H1 (cell line): ENCODE measurements around the gene ZXDB. TPM values are rescaled to one million over a fixed set of nuclear protein-coding genes. Genes with fewer than 3 reads are reported as not detected.

Experiments used
- CTCF ChIA-PET: fragments of 300-600 bp; sonication (Branson Sonifier 250); formaldehyde crosslinking; loops from one replicate; lab custom pipeline; 2021; ENCODE audit not compliant: partially characterized antibody; lab: Charles Lee
- POLR2A ChIA-PET: fragments of 300-600 bp; sonication (Branson Sonifier 250); formaldehyde crosslinking; loops from one replicate; lab custom pipeline; 2021; ENCODE audit warnings: inconsistent platforms; ENCODE audit not compliant: partially characterized antibody; lab: Charles Lee
- DNase-seq, 2 experiments: peaks; one replicate each; pipeline versions ENCODE4 v3.0.0 to v3.0.0-alpha.2; 2010 to 2022; ENCODE audit warnings: low spot score in 2 of 2, low read depth in 1 of 2, mixed read lengths in 1 of 2
- FAIRE-seq: peaks from 2 replicates; lab custom pipeline; 2011; peaks lifted over from hg19 to GRCh38; lab: Jason Lieb, UNC
- H2AFZ ChIP-seq: 2 replicates; pipeline ENCODE4 v1.8.1; 2012; ENCODE audit warnings: low read length, inconsistent platforms
- H2AK5ac ChIP-seq: 2 replicates; pipeline ENCODE4 v1.6.1; 2013; ENCODE audit warnings: low read depth, low read length
- H2BK120ac ChIP-seq: replicated peaks from 2 replicates; pipeline ENCODE3; 2013; ENCODE audit warnings: low read depth, low read length, inconsistent platforms
- H2BK12ac ChIP-seq: 2 replicates; pipeline ENCODE4 v1.6.1; 2013; ENCODE audit warnings: low read depth, low read length
- H2BK15ac ChIP-seq: 2 replicates; pipeline ENCODE4 v1.6.1; 2013; ENCODE audit warnings: low read length
- H2BK20ac ChIP-seq: 2 replicates; pipeline ENCODE4 v1.6.1; 2013; ENCODE audit warnings: low read length
- H2BK5ac ChIP-seq: 2 replicates; pipeline ENCODE4 v1.6.1; 2013; ENCODE audit warnings: low read depth, low read length
- H3K14ac ChIP-seq: 2 replicates; pipeline ENCODE4 v1.6.1; 2013; ENCODE audit warnings: inconsistent platforms; ENCODE audit not compliant: insufficient read length
- H3K18ac ChIP-seq: 2 replicates; pipeline ENCODE4 v1.6.1; 2013; ENCODE audit warnings: low read length; ENCODE audit errors: extremely low read depth
- H3K23ac ChIP-seq: 2 replicates; pipeline ENCODE4 v1.6.1; 2013; ENCODE audit warnings: inconsistent platforms; ENCODE audit not compliant: insufficient read length
- H3K23me2 ChIP-seq: 2 replicates; pipeline ENCODE4 v1.6.1; 2013; ENCODE audit warnings: low read depth, low read length
- H3K27ac ChIP-seq: 2 replicates; pipeline ENCODE4 v1.6.1; 2011; ENCODE audit warnings: low read depth, low read length, inconsistent platforms
- H3K27me3 ChIP-seq, 4 experiments: replicated peaks in 1 of 4; 1 replicate in 1 of 4; 2 replicates in 3 of 4; pipeline versions ENCODE4 v1.6.1 to v1.8.1; 2011 to 2013; ENCODE audit warnings: low read length in 3 of 4, mild to moderate bottlenecking in 3 of 4, inconsistent platforms in 2 of 4, mixed read lengths in 2 of 4, moderate library complexity in 1 of 4; ENCODE audit not compliant: control insufficient read depth in 3 of 4, insufficient read depth in 3 of 4; ENCODE audit errors: extremely low read depth in 1 of 4
- H3K36me3 ChIP-seq, 4 experiments: 2 replicates each; pipeline versions ENCODE4 v1.6.1 to v1.8.1; 2011 to 2013; ENCODE audit warnings: mild to moderate bottlenecking in 4 of 4, low read length in 3 of 4, moderate library complexity in 2 of 4, control low read depth in 1 of 4, inconsistent platforms in 1 of 4; ENCODE audit not compliant: insufficient read depth in 4 of 4, control insufficient read depth in 2 of 4
- H3K4ac ChIP-seq: replicated peaks from 2 replicates; pipeline ENCODE3; 2013; ENCODE audit warnings: low read length, low read depth, mixed read lengths, inconsistent platforms; ENCODE audit not compliant: insufficient read length
- H3K4me1 ChIP-seq, 4 experiments: replicated peaks in 1 of 4; 1 replicate in 1 of 4; 2 replicates in 3 of 4; pipeline versions ENCODE4 v1.6.1 to v1.8.1; 2011 to 2013; ENCODE audit warnings: low read length in 3 of 4, inconsistent platforms in 2 of 4, mixed read lengths in 1 of 4; ENCODE audit not compliant: insufficient read depth in 4 of 4, control insufficient read depth in 3 of 4
- H3K4me2 ChIP-seq, 2 experiments: 2 replicates each; pipeline versions ENCODE4 v1.6.1 to v1.8.1; 2011 to 2013; ENCODE audit warnings: low read depth in 2 of 2, low read length in 2 of 2, control low read depth in 1 of 2, inconsistent platforms in 1 of 2, mild to moderate bottlenecking in 1 of 2; ENCODE audit not compliant: insufficient read depth in 1 of 2
- H3K4me3 ChIP-seq, 4 experiments: fragments of 200-600, 300-600 bp in 1 of 4; sonication (generic), shearing (Covaris generic), sonication (Bioruptor Twin) in 1 of 4; 2 replicates each; pipeline versions ENCODE4 v1.5.1 to v1.8.1; 2011 to 2016; ENCODE audit warnings: low read length in 4 of 4, low read depth in 3 of 4, control low read depth in 2 of 4, inconsistent platforms in 2 of 4, mild to moderate bottlenecking in 2 of 4, mixed read lengths in 1 of 4, moderate library complexity in 1 of 4; ENCODE audit not compliant: insufficient read depth in 2 of 4; ENCODE audit errors: extremely low read depth in 1 of 4
- H3K56ac ChIP-seq: replicated peaks from 2 replicates; pipeline ENCODE3; 2013; ENCODE audit warnings: low read depth, mild to moderate bottlenecking, mixed read lengths, low read length, inconsistent platforms; ENCODE audit not compliant: insufficient read length
- H3K79me1 ChIP-seq: 2 replicates; pipeline ENCODE4 v1.6.1; 2013; ENCODE audit warnings: low read depth, low read length, control low read depth
- H3K79me2 ChIP-seq, 2 experiments: 2 replicates each; pipeline versions ENCODE4 v1.6.1 to v1.8.1; 2012 to 2013; ENCODE audit warnings: low read length in 2 of 2, mild to moderate bottlenecking in 2 of 2, inconsistent platforms in 1 of 2; ENCODE audit not compliant: insufficient read depth in 2 of 2, control insufficient read depth in 1 of 2
- H3K9ac ChIP-seq, 4 experiments: replicated peaks in 1 of 4; 1 replicate in 1 of 4; 2 replicates in 3 of 4; pipeline versions ENCODE4 v1.6.1 to v1.8.1; 2011 to 2013; ENCODE audit warnings: low read depth in 3 of 4, low read length in 3 of 4, control low read depth in 2 of 4, mild to moderate bottlenecking in 2 of 4, moderate library complexity in 2 of 4, inconsistent platforms in 1 of 4; ENCODE audit errors: extremely low read depth in 1 of 4
- H3K9me3 ChIP-seq, 2 experiments: 2 replicates each; pipeline versions ENCODE4 v1.6.1 to v1.8.1; 2012 to 2013; ENCODE audit warnings: mild to moderate bottlenecking in 2 of 2, moderate library complexity in 2 of 2, control low read depth in 1 of 2, inconsistent platforms in 1 of 2, low read depth in 1 of 2, low read length in 1 of 2, mixed read lengths in 1 of 2; ENCODE audit not compliant: insufficient read depth in 2 of 2
- H4K20me1 ChIP-seq, 2 experiments: replicated peaks in 1 of 2; 2 replicates each; pipeline versions ENCODE3 to v1.8.1; 2011 to 2013; ENCODE audit warnings: inconsistent platforms in 2 of 2, low read length in 2 of 2, mild to moderate bottlenecking in 1 of 2; ENCODE audit not compliant: insufficient read depth in 2 of 2, control insufficient read depth in 1 of 2
- H4K5ac ChIP-seq: 2 replicates; pipeline ENCODE4 v1.6.1; 2013; ENCODE audit warnings: low read length, low read depth, mixed read lengths, inconsistent platforms; ENCODE audit not compliant: insufficient read length
- H4K8ac ChIP-seq: 2 replicates; pipeline ENCODE4 v1.8.0; 2013; ENCODE audit warnings: mild to moderate bottlenecking, moderate library complexity, low read length, inconsistent platforms; ENCODE audit not compliant: insufficient read depth; ENCODE audit errors: extremely low read depth
- H4K91ac ChIP-seq: replicated peaks from 2 replicates; pipeline ENCODE3; 2013; ENCODE audit warnings: low read length, mixed read lengths, inconsistent platforms; ENCODE audit not compliant: insufficient read length
- SIX5 ChIP-seq: IDR thresholded peaks from 2 replicates; pipeline ENCODE4 v1.6.1; 2011; ENCODE audit warnings: mild to moderate bottlenecking, low read depth, low read length
- WGBS, 2 experiments: shearing (Covaris generic) in 1 of 2; methylation state at CpG; one replicate each; pipeline versions ENCODE4 v1.1.6 to v1.1.7; 2013 to 2015; ENCODE audit warnings: low lambda C conversion rate in 2 of 2, mixed read lengths in 2 of 2, inconsistent platforms in 1 of 2, low coverage in 1 of 2, missing lambda C conversion rate in 1 of 2; ENCODE audit not compliant: insufficient replicate concordance in 2 of 2, insufficient coverage in 1 of 2, insufficient read length in 1 of 2; ENCODE audit errors: extremely low coverage in 1 of 2, missing lambda C conversion rate in 1 of 2; 5-methylcytosine and 5-hydroxymethylcytosine counted together
- polyA plus RNA-seq, 7 experiments: library from polyadenylated mRNA; depleted of rRNA in 3 of 7; stranded (reverse) in 5 of 7; unstranded in 2 of 7; fragments of >200 nt in 5 of 7; fragments of 200-250 nt in 2 of 7; gene quantifications; 1 replicate in 5 of 7; 2 replicates in 1 of 7; 4 replicates in 1 of 7; pipeline versions ENCODE4 v1.2.1 to v1.2.3, GENCODE V29; 2011 to 2013; ENCODE audit warnings: missing spikeins in 2 of 7, mixed read lengths in 2 of 7
- total RNA-seq: library from RNA; stranded (reverse); fragmentation: NEBNext Ultra II Directional; extraction: Animal tissue kit (Norgen Biotek cat#: 25700); gene quantifications from 2 replicates; pipeline ENCODE4 v1.2.1, GENCODE V29; 2021

ZXDB gene
- total and polyA plus RNA-seq, 2 of the 8 experiments (the other 6 are each of a cell fraction or from before 2014, with no cell fraction given) = 4.0 to 6.7 TPM

DNA sequence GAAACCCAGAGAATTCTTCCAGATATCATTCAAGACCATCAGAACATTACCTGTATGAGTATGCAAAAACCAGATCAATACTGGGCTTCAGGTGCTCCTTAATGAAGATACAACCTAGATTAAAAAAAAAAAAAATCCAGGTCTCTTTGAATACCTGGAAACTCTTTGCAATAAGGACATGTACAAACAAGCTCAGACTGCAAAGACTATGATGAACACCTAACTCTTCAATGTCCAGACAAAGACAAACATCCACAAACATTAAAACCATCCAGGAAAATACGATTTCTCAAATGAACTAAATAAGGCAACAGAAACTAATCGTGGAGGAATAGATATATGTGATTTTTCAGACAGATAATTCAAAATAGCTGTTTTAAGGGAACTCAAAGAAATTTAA, 49.5 kb downstream of the ZXDB start:
- Histone ChIP-seq H4K91ac (no peak overlapping the region), H3K14ac (no peak overlapping the region), H3K27ac (no peak overlapping the region), H3K23me2 (no peaks in the 10 kb centered on the region), H2BK5ac (no peak overlapping the region), H3K9me3 (no peaks in the 10 kb centered on the region), H2BK120ac (no peak overlapping the region), H2BK15ac (no peak overlapping the region), H4K8ac (no peak overlapping the region), H3K23ac (no peak overlapping the region), H4K20me1 (no peaks in the 10 kb centered on the region), H3K4me2 (no peak overlapping the region), H3K4me1 (no peaks in the 10 kb centered on the region), H3K18ac (no peak overlapping the region), H2BK12ac (no peak overlapping the region), H3K27me3 (no peaks in the 10 kb centered on the region), H3K4me3 (no peak overlapping the region), H3K9ac (no peak overlapping the region), H3K4ac (no peak overlapping the region), H2AK5ac (no peak overlapping the region), H3K79me1 (no peaks in the 10 kb centered on the region), H2BK20ac (no peak overlapping the region), H4K5ac (no peak overlapping the region), H3K79me2 (no peaks in the 10 kb centered on the region), H3K36me3 (no peaks in the 10 kb centered on the region), H3K56ac (no peak overlapping the region), H2AFZ (no peak overlapping the region)
- ChIA-PET POLR2A (no interaction called here), CTCF (no interaction called here)
- 88% methylated on average over 2 of the region's 2 CpGs; no CpG with 5 or more reads in 1 of the 2 experiments for WGBS, 2 experiments
- FAIRE-seq = no peak
- no peak for DNase-seq
- no peak for TF ChIP-seq SIX5
